K562 (cell line): ENCODE measurements around the gene FOXE1. TPM values are rescaled to one million over a fixed set of nuclear protein-coding genes. Genes with fewer than 3 reads are reported as not detected.

Experiments
- ARNT ChIP-seq, 2 experiments: fragments of 450-650 bp; IDR thresholded peaks; 2 replicates each; pipeline ENCODE4 v1.6.1; 2016; ENCODE audit warnings: mild to moderate bottlenecking in 1 of 2
- ESRRA ChIP-seq: fragments of 450-650 bp; IDR thresholded peaks from 2 replicates; pipeline ENCODE4 v1.6.1; 2014; ENCODE audit warnings: low read depth, mild to moderate bottlenecking, moderate library complexity, borderline replicate concordance
- PHB ChIP-seq: fragments of 250-450 bp; sonication (Bioruptor Pico); IDR thresholded peaks from 2 replicates; pipeline ENCODE4 v1.5.0; 2021
- RERE ChIP-seq: sonication (generic); formaldehyde crosslinking; IDR thresholded peaks from 2 replicates; pipeline ENCODE4 v1.8.0; 2023; ENCODE audit warnings: missing genetic modification reagents, mild to moderate bottlenecking, borderline replicate concordance
- SAP30 ChIP-seq: fragments of 200-600 bp; sonication (generic); IDR thresholded peaks from 2 replicates; pipeline ENCODE4 v1.6.1; 2012; ENCODE audit warnings: borderline replicate concordance, low read depth, mild to moderate bottlenecking, moderate library complexity, low read length, control low read depth, inconsistent platforms; ENCODE audit not compliant: insufficient read depth, poor library complexity, severe bottlenecking
- SRSF3 ChIP-seq: fragments of 200-400 bp; formaldehyde crosslinking; IDR thresholded peaks from 2 replicates; pipeline ENCODE4 v1.6.1; 2016; ENCODE audit warnings: mild to moderate bottlenecking, low read length, moderate library complexity; ENCODE audit not compliant: insufficient read depth
- polyA plus RNA-seq, 8 experiments: library from polyadenylated mRNA; depleted of rRNA in 4 of 8; stranded (reverse) in 5 of 8; unstranded in 3 of 8; fragments of >200 nt; fragmentation: Nextera tagmentation in 2 of 8; fragmentation: Illumina TruSeq in 1 of 8; extraction: Ambion mirVana in 2 of 8; extraction: Trizol in 1 of 8; gene quantifications; 2 replicates each; pipeline versions ENCODE4 v1.2.1 to v1.2.3, GENCODE V29; 2011 to 2014; ENCODE audit warnings: inconsistent platforms in 1 of 8, missing spikeins in 1 of 8
- total RNA-seq, 7 experiments: library from RNA; depleted of rRNA in 6 of 7; stranded (reverse); fragments of >200 nt in 6 of 7; fragmentation: Illumina TruSeq in 2 of 7; extraction: Trizol in 2 of 7; gene quantifications; 2 replicates each; pipeline versions ENCODE4 v1.2.1 to v1.2.3, GENCODE V29; 2011 to 2021; ENCODE audit warnings: low replicate concordance in 1 of 7

Gene FOXE1
- total and polyA plus RNA-seq, 9 of the 15 experiments (the other 6 are each of a cell fraction or from before 2014, with no cell fraction given): not detected

DNA sequence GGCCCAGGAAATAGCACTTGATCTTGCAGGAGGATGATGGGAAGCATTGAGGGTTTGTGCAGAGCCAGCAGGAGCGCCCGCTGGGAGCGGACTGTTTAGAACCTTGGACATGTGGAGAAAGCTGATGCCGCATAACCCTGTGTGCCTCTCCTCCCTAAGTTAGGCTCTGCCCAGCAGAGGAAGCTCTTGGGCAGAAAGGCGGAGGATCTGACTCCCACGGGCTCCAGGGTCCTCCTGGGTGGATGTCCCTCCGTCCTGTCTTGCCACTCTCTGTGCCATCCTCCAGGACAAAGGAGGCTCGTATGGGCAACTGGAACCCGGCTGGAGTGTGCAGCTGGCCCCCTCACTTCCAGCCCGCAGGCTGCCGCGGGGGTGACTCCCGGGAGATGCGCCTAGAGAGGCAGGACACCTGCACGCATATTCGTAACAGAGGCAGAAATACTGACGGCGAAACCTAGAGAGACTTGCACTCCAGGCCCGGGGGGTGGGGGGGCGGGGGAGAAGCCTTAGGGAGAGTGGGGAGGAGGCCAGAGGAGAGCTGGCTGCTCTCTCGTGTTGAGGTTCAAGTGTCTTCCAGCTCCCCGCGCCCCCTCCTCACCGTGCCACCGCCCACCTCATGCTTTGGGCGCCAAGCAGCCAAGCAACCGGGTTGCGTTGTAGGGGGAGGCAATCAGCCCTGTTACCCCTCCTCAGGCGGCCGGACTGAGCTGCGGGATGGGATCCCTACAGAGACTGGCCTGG is 5.4 kb upstream of the FOXE1 start (continued):
- TF ChIP-seq RERE (no peak), SRSF3 (no peak), PHB (no peak), ARNT (IDR thresholded peaks at IDR 0.05) (no peak), ESRRA (no peak), SAP30 (no peak)
